ENCODE measurements around the gene SLC6A15.

The SLC6A15 gene

DNA sequence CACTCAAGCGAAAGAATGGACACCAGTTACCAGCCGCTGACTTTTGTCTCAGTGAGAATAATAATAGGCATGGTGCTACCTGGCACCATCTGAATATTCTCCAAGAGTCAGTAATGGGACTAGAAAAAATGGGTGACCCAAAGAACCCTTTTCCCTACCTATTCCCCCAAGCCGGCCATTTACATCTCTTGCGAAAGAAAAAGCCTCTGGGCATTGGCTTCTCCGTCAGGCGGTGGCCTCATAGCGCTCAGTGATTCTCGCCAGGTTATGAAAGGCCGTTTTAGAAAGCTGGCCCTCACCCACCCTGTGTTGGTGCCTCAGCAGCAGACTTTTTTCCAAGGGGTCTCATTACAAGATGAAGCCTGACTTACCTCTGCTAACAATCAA, 523 bp upstream of the SLC6A15 start:
- no peaks in the 10 kb centered on the region for H3K9me3 ChIP-seq (replicated peaks; ENCODE audit: low read length)
- no peaks in the 10 kb centered on the region for H3K27me3 ChIP-seq (ENCODE audit: control insufficient read depth, insufficient read depth, low read length)
- no peaks in the 10 kb centered on the region for H3K36me3 ChIP-seq (ENCODE audit: insufficient read depth, low read length)
- H3K4me1 ChIP-seq (ENCODE audit: control insufficient read depth, insufficient read depth, low read length) = peaks cover 9% of the 10 kb centered on the region
- peak overlapping the region; percentile 82 for H3K4me3 ChIP-seq (ENCODE audit: low read length)
- peak overlapping the region; percentile 94 for H3K4me2 ChIP-seq (ENCODE audit: low read length)
- H3K9ac ChIP-seq (ENCODE audit: low read depth, low read length) = peak overlapping the region; percentile 69

DNA sequence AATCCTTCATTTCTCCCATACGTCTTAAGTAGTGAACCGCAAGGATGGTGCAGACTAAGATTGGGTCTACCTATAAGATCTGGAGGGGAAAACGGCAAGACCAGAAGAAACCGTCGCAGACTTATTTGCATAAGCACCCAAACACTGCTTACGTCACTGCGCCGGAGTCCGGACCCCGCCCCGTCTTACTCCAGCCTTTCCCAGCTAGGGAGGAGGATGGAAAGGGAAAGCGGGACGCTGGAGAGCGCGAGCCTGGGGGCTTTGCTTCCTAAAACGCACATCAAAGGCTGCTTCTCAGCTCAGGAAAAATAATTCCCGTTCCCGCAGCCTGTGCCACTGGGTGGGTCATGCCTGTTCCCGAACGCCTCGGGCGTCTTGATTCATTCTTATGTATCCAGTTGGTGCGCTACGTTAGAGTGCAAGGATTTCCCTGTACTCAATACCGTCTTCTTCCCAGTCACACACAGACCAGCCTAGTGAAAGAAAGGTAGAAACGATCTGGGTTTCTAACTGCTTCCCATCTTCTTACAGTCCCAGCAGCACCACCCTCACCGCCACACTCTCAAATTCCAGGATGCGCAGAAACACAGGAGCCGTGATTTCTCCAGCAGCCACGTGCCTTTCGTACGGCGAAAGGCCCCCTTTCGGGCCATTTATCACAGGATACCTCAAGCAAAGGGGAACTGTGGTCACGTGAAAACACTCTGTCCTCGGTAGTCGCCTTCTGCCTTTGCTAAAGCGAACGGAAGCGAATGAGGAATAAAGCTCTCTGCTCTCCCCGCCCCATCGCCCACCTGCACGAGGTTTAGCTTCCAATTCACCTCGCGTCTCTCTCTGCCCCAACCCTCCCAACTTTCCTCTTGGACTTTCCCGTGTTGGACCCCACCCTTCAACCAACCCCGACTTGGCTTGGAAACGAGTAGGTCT, 1.1 kb downstream of the SLC6A15 start:
- peaks cover 9% of the 10 kb centered on the region for H3K4me1 ChIP-seq (ENCODE audit: control insufficient read depth, insufficient read depth, low read length)
- H3K4me3 ChIP-seq (ENCODE audit: low read length) = peak overlapping the region; percentile 82
- H3K9ac ChIP-seq (ENCODE audit: low read depth, low read length) = peak overlapping the region; percentile 69
- H3K27me3 ChIP-seq (ENCODE audit: control insufficient read depth, insufficient read depth, low read length) = no peaks in the 10 kb centered on the region
- no peaks in the 10 kb centered on the region for H3K36me3 ChIP-seq (ENCODE audit: insufficient read depth, low read length)
- H3K9me3 ChIP-seq (replicated peaks; ENCODE audit: low read length) = no peaks in the 10 kb centered on the region
- peak overlapping the region; percentile 94 for H3K4me2 ChIP-seq (ENCODE audit: low read length)

DNA sequence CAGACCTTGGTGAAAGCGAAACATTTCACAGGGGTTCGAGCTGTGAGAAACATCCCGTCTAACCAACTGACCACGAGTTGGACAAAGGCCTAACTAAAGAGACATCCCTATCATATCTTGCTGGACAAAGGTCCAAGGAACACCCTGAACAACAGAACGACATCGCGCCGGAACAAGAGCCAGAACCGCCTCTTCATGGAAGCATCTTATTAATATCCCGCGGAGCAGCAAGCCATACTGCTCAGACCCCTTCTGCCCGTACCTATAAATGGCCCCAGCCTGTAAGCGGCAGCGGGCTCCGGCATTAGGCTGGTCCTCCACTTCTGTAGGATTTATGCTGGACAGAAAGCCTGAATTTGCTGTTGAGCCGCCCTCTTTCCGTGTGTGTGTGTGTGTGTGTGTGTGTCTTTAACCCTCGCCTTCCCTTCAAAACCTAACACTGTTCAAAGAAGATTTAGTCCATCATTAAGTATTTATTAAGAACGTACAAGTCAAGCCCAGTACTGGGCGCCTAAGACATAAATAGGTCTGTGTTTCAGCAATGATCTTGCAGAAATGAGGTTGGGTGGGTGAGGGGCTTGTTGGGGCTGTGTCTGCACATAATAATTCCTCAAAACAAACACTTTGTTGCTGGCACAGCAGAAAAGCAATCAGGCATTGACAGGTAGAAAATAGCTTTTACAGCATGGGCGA, 1.9 kb downstream of the SLC6A15 start:
- Histone ChIP-seq H3K27me3 (ENCODE audit: control insufficient read depth, insufficient read depth, low read length) (no peaks in the 10 kb centered on the region), H3K9me3 (replicated peaks; ENCODE audit: low read length) (no peaks in the 10 kb centered on the region), H3K9ac (ENCODE audit: low read depth, low read length) (peak overlapping the region; percentile 69), H3K4me2 (ENCODE audit: low read length) (peak overlapping the region; percentile 94), H3K4me3 (ENCODE audit: low read length) (peak overlapping the region; percentile 82), H3K4me1 (ENCODE audit: control insufficient read depth, insufficient read depth, low read length) (peaks cover 9% of the 10 kb centered on the region), H3K36me3 (ENCODE audit: insufficient read depth, low read length) (no peaks in the 10 kb centered on the region)

DNA sequence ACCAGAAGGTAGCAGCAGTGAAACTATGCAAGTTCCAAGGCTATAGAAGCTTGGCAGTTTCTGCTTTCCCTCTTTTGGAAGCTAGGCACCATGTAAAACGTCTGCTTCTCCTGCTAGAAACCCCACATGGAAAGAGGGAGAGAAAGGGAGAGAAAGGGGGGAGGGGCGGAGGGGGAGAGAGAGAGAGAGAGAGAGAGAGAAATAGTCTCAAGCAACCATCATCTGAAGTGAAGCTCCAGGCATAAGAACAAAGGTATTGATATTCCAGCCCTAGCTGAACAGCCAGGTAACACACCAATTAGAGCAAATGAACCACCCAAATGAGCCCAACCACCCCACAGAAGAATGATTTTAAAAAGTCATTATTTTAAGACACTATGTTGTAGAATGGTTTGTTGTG, 8.5 kb downstream of the SLC6A15 start:
- no peaks in the 10 kb centered on the region for H3K9me3 ChIP-seq (replicated peaks; ENCODE audit: low read length)
- no peaks in the 10 kb centered on the region for H3K36me3 ChIP-seq (ENCODE audit: insufficient read depth, low read length)
- H3K9ac ChIP-seq (ENCODE audit: low read depth, low read length) = no peak overlapping the region
- H3K4me3 ChIP-seq (ENCODE audit: low read length) = no peak overlapping the region
- no peaks in the 10 kb centered on the region for H3K4me1 ChIP-seq (ENCODE audit: control insufficient read depth, insufficient read depth, low read length)
- H3K4me2 ChIP-seq (ENCODE audit: low read length) = no peak overlapping the region
- no peaks in the 10 kb centered on the region for H3K27me3 ChIP-seq (ENCODE audit: control insufficient read depth, insufficient read depth, low read length)

DNA sequence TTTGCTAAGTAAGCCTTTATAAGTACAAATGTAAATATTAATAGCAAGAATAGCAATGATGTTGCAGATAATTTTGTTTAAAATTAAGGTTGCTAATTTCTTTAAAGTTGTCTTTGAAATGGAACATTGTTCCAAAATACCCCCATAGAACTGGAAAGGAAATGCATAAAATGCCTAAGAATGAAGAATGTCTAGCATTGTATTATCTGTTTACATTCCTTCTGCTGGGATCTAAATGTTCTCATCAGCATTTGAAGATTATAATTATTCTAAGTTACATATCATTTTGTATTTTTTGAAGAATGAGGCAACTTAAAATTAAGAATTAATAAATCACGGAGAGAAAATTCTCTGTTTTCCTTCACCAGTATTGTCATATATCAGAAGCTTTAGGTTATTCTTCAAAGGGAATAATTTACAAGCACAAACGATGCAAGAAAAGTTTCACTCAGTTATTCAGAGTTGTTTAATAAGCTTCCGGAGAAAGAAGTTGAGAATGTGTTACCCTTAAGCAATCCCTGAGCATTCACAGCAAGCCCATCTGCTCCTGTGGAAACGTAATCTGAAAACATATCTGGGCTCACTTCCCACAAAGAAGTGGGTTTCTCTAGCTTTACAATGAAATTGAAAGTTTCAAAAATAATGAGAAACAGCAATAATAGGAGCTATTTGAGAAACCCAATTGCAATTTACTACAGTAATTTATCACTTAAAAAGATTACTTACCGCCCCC, 21.3 kb downstream of the SLC6A15 start:
- H3K4me3 ChIP-seq (ENCODE audit: low read length) = no peak overlapping the region
- no peaks in the 10 kb centered on the region for H3K36me3 ChIP-seq (ENCODE audit: insufficient read depth, low read length)
- no peak overlapping the region for H3K9ac ChIP-seq (ENCODE audit: low read depth, low read length)
- H3K9me3 ChIP-seq (replicated peaks; ENCODE audit: low read length) = no peaks in the 10 kb centered on the region
- no peak overlapping the region for H3K4me2 ChIP-seq (ENCODE audit: low read length)
- H3K4me1 ChIP-seq (ENCODE audit: control insufficient read depth, insufficient read depth, low read length) = no peaks in the 10 kb centered on the region
- H3K27me3 ChIP-seq (ENCODE audit: control insufficient read depth, insufficient read depth, low read length) = no peaks in the 10 kb centered on the region

DNA sequence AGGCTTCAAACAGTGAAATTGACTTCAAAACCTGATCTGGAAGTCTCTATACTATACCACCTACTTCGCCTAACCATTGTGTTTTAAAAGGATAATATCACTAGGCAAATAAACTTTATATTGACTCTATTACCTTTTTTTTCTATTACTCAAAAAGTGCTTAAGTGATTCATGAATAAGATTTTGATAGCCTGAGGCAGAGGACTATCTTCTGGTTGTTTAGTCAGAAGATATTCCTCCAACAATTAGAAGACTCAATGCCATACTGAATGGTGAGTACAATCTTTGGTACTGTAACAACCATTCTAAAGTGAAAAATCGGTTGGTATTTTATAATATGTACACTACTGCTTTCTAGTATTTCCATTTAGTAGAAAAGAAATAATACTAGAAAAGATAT, 22.8 kb downstream of the SLC6A15 start:
- H3K4me2 ChIP-seq (ENCODE audit: low read length) = no peak overlapping the region
- no peaks in the 10 kb centered on the region for H3K9me3 ChIP-seq (replicated peaks; ENCODE audit: low read length)
- no peaks in the 10 kb centered on the region for H3K4me1 ChIP-seq (ENCODE audit: control insufficient read depth, insufficient read depth, low read length)
- H3K27me3 ChIP-seq (ENCODE audit: control insufficient read depth, insufficient read depth, low read length) = no peaks in the 10 kb centered on the region
- no peak overlapping the region for H3K9ac ChIP-seq (ENCODE audit: low read depth, low read length)
- H3K4me3 ChIP-seq (ENCODE audit: low read length) = no peak overlapping the region
- H3K36me3 ChIP-seq (ENCODE audit: insufficient read depth, low read length) = no peaks in the 10 kb centered on the region

GRCh38 chr12:84888861-84889260, 23.7 kb downstream of the SLC6A15 start:
- H3K27me3 ChIP-seq (ENCODE audit: control insufficient read depth, insufficient read depth, low read length) = no peaks in the 10 kb centered on the region
- no peaks in the 10 kb centered on the region for H3K36me3 ChIP-seq (ENCODE audit: insufficient read depth, low read length)
- H3K9ac ChIP-seq (ENCODE audit: low read depth, low read length) = no peak overlapping the region
- no peaks in the 10 kb centered on the region for H3K4me1 ChIP-seq (ENCODE audit: control insufficient read depth, insufficient read depth, low read length)
- no peaks in the 10 kb centered on the region for H3K9me3 ChIP-seq (replicated peaks; ENCODE audit: low read length)
- no peak overlapping the region for H3K4me3 ChIP-seq (ENCODE audit: low read length)
- H3K4me2 ChIP-seq (ENCODE audit: low read length) = no peak overlapping the region

DNA sequence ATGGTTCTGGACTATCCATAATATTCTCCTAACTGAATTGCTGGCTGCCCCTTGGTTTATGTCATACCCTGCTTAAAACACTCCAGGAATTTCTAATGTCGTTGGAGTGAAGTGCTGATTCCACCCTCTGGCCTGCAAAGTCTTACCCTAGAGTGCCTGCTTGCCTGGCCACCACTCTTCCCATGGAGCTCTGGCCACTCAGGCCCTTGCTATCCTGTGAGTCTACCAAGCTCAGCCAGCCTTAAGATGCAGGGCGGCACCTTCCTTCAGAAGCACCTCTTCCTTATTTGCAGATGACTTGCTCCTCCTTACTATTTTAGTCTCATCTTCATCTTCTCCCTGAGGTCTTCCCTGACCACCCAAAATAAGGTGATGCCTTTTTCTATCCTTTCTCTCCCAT, 35.3 kb downstream of the SLC6A15 start:
- H3K9me3 ChIP-seq (replicated peaks; ENCODE audit: low read length) = no peaks in the 10 kb centered on the region
- no peaks in the 10 kb centered on the region for H3K4me1 ChIP-seq (ENCODE audit: control insufficient read depth, insufficient read depth, low read length)
- no peak overlapping the region for H3K4me2 ChIP-seq (ENCODE audit: low read length)
- H3K36me3 ChIP-seq (ENCODE audit: insufficient read depth, low read length) = no peaks in the 10 kb centered on the region
- no peaks in the 10 kb centered on the region for H3K27me3 ChIP-seq (ENCODE audit: control insufficient read depth, insufficient read depth, low read length)
- H3K9ac ChIP-seq (ENCODE audit: low read depth, low read length) = no peak overlapping the region
- no peak overlapping the region for H3K4me3 ChIP-seq (ENCODE audit: low read length)

GRCh38 chr12:84875241-84875640, 37.4 kb downstream of the SLC6A15 start:
- Histone ChIP-seq H3K27me3 (ENCODE audit: control insufficient read depth, insufficient read depth, low read length) (no peaks in the 10 kb centered on the region), H3K4me3 (ENCODE audit: low read length) (no peak overlapping the region), H3K36me3 (ENCODE audit: insufficient read depth, low read length) (no peaks in the 10 kb centered on the region), H3K4me2 (ENCODE audit: low read length) (no peak overlapping the region), H3K4me1 (ENCODE audit: control insufficient read depth, insufficient read depth, low read length) (no peaks in the 10 kb centered on the region), H3K9me3 (replicated peaks; ENCODE audit: low read length) (no peaks in the 10 kb centered on the region), H3K9ac (ENCODE audit: low read depth, low read length) (no peak overlapping the region)

DNA sequence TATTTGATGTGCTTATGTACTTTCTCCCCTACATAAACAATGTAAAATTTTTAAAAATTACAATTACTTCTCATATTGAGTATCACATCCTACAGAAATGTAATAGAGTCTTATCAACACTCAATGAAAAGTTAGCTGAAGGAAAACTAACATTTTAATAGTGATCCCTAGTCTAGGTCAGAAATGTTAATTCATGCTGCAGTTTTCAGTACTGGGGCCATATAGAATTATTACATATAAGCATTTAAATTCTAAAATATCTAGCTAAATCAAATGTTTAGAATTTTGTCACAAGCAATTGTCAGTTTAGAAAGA, 37.8 kb downstream of the SLC6A15 start:
- no peaks in the 10 kb centered on the region for H3K9me3 ChIP-seq (replicated peaks; ENCODE audit: low read length)
- no peak overlapping the region for H3K9ac ChIP-seq (ENCODE audit: low read depth, low read length)
- H3K4me2 ChIP-seq (ENCODE audit: low read length) = no peak overlapping the region
- no peak overlapping the region for H3K4me3 ChIP-seq (ENCODE audit: low read length)
- no peaks in the 10 kb centered on the region for H3K4me1 ChIP-seq (ENCODE audit: control insufficient read depth, insufficient read depth, low read length)
- no peaks in the 10 kb centered on the region for H3K27me3 ChIP-seq (ENCODE audit: control insufficient read depth, insufficient read depth, low read length)
- no peaks in the 10 kb centered on the region for H3K36me3 ChIP-seq (ENCODE audit: insufficient read depth, low read length)

GRCh38 chr12:84874125-84874824, 38.3 kb downstream of the SLC6A15 start:
- Histone ChIP-seq H3K9me3 (replicated peaks; ENCODE audit: low read length) (no peaks in the 10 kb centered on the region), H3K4me3 (ENCODE audit: low read length) (no peak overlapping the region), H3K27me3 (ENCODE audit: control insufficient read depth, insufficient read depth, low read length) (no peaks in the 10 kb centered on the region), H3K4me2 (ENCODE audit: low read length) (no peak overlapping the region), H3K9ac (ENCODE audit: low read depth, low read length) (no peak overlapping the region), H3K4me1 (ENCODE audit: control insufficient read depth, insufficient read depth, low read length) (no peaks in the 10 kb centered on the region), H3K36me3 (ENCODE audit: insufficient read depth, low read length) (no peaks in the 10 kb centered on the region)

Measured in skeletal muscle satellite cell (primary cell).